Measurements from ENCODE around the gene E2F7. TPM values are rescaled to one million over a fixed set of nuclear protein-coding genes. Genes with fewer than 3 reads are reported as not detected.

E2F7 gene
- total and polyA plus RNA-seq, 2 donors (not counting 3 experiments of a cell fraction or from before 2014, with no cell fraction given), result 4.7 to 19.8 TPM

DNA sequence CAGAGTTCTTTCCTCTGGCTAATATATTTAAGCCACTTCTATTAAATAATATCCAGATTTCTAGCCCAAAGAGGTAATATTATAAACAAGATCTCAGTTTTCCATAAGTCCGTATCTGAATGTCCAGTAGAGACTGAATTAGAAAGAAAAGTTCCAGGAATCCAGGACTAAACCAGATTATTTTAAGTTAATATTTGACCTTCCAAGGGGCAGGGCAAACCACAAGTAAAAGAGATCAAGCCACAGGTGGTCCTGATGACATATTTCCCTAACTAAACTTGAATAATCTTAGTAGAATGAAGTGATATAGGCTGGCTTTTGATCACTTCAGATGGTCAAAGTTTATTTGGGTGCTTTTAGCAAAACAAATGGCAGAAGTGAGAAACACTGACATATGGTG is 43.3 kb upstream of the E2F7 start:
- dilution Hi-C loops (cut with MboI; ENCODE audit: extremely low pct_ligation_motif_present, low sequenced_read_pairs) (no loop called here), intact Hi-C loops (cut with micrococcal nuclease) (no loop called here)
- Histone ChIP-seq H3K4me3 (replicated peaks in 1 of 3; ENCODE audit: insufficient read depth in 1 of 3, low read depth in 1 of 3, low read length in 3 of 3) (no peak overlapping the region), H2AFZ (ENCODE audit: low read depth, low read length) (no peak overlapping the region), H3K27ac (ENCODE audit: insufficient read depth, low read depth, low read length) (no peak overlapping the region), H3K4me1 (ENCODE audit: control insufficient read depth, extremely low read depth, insufficient read depth, low read length) (peaks cover 18% of the 10 kb centered on the region), H3K9me1 (replicated peaks; ENCODE audit: control insufficient read depth, extremely low read depth, insufficient read depth, low read length) (no peaks in the 10 kb centered on the region), H3K9ac (replicated peaks; ENCODE audit: extremely low read depth, insufficient read depth, low read length) (no peak overlapping the region), H3K9me3 (replicated peaks; ENCODE audit: control insufficient read depth, insufficient read depth, low read length) (no peaks in the 10 kb centered on the region), H3K27me3 (ENCODE audit: control insufficient read depth in 2 of 2, insufficient read depth in 2 of 2, low read length in 2 of 2) (no peaks in the 10 kb centered on the region), H3K36me3 (ENCODE audit: control insufficient read depth in 2 of 2, extremely low read depth in 1 of 2, insufficient read depth in 2 of 2, low read length in 2 of 2) (no peaks in the 10 kb centered on the region), H3K4me2 (ENCODE audit: insufficient read depth, low read length) (no peak overlapping the region), H3K79me2 (ENCODE audit: control insufficient read depth, insufficient read depth, low read length) (no peaks in the 10 kb centered on the region), H4K20me1 (replicated peaks; ENCODE audit: control insufficient read depth, extremely low read depth, insufficient read depth, low read length) (no peaks in the 10 kb centered on the region)
- POLR2A ChIA-PET, result no interaction called here
- BruUV-seq (replicated peaks), result no TSS peak
- no peak for TF ChIP-seq GATA2 (IDR thresholded peaks at IDR 0.05; ENCODE audit: insufficient read depth, insufficient read length, low read depth, low read length)
- TF ChIP-seq POLR2A (IDR thresholded peaks at IDR 0.05; ENCODE audit: low read depth, low read length), result no peak
- TF ChIP-seq CTCF (IDR thresholded peaks at IDR 0.05; ENCODE audit: extremely low read depth in 1 of 2, insufficient read depth in 1 of 2, low read depth in 1 of 2, low read length in 2 of 2), result no peak
- TF ChIP-seq, protein P1, sequence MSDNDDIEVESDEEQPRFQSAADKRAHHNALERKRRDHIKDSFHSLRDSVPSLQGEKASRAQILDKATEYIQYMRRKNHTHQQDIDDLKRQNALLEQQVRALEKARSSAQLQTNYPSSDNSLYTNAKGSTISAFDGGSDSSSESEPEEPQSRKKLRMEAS (IDR thresholded peaks at IDR 0.05; ENCODE audit: insufficient read depth, insufficient read length), result no peak
- no peak for TF ChIP-seq EZH2 (IDR thresholded peaks at IDR 0.05; ENCODE audit: borderline replicate concordance, low read depth, low read length, severe bottlenecking)
- no peak for TF ChIP-seq JUN (IDR thresholded peaks at IDR 0.05; ENCODE audit: borderline replicate concordance, insufficient read depth, insufficient read length, low read depth)
- no peak for TF ChIP-seq MYC (IDR thresholded peaks at IDR 0.05; ENCODE audit: low read depth, low read length)
- TF ChIP-seq FOS (IDR thresholded peaks at IDR 0.05; ENCODE audit: borderline replicate concordance, insufficient read depth, low read length), result no peak
- no peak for TF ChIP-seq POLR2AphosphoS5 (IDR thresholded peaks at IDR 0.05; ENCODE audit: insufficient read depth, low read depth, low read length)
- FAIRE-seq, result no peak
- DNase-seq (ENCODE audit: low read depth, low spot score), result no peak
- CTCF ChIA-PET, result no interaction called here
